Glomerular visceral epithelial cell (primary cell): ENCODE data around the gene ELP1.
"Not testable (repeated sequence)": the region's sequence is repeated elsewhere in the genome, so short reads cannot be mapped to it uniquely, and the experiment has no call there.

Experiments
- DNase-seq: peaks from one replicate; pipeline ENCODE4 v3.0.0-alpha.2; 2016; ENCODE audit errors: extremely low spot score

Gene ELP1, protein sequence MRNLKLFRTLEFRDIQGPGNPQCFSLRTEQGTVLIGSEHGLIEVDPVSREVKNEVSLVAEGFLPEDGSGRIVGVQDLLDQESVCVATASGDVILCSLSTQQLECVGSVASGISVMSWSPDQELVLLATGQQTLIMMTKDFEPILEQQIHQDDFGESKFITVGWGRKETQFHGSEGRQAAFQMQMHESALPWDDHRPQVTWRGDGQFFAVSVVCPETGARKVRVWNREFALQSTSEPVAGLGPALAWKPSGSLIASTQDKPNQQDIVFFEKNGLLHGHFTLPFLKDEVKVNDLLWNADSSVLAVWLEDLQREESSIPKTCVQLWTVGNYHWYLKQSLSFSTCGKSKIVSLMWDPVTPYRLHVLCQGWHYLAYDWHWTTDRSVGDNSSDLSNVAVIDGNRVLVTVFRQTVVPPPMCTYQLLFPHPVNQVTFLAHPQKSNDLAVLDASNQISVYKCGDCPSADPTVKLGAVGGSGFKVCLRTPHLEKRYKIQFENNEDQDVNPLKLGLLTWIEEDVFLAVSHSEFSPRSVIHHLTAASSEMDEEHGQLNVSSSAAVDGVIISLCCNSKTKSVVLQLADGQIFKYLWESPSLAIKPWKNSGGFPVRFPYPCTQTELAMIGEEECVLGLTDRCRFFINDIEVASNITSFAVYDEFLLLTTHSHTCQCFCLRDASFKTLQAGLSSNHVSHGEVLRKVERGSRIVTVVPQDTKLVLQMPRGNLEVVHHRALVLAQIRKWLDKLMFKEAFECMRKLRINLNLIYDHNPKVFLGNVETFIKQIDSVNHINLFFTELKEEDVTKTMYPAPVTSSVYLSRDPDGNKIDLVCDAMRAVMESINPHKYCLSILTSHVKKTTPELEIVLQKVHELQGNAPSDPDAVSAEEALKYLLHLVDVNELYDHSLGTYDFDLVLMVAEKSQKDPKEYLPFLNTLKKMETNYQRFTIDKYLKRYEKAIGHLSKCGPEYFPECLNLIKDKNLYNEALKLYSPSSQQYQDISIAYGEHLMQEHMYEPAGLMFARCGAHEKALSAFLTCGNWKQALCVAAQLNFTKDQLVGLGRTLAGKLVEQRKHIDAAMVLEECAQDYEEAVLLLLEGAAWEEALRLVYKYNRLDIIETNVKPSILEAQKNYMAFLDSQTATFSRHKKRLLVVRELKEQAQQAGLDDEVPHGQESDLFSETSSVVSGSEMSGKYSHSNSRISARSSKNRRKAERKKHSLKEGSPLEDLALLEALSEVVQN (N-terminal part only)

DNA sequence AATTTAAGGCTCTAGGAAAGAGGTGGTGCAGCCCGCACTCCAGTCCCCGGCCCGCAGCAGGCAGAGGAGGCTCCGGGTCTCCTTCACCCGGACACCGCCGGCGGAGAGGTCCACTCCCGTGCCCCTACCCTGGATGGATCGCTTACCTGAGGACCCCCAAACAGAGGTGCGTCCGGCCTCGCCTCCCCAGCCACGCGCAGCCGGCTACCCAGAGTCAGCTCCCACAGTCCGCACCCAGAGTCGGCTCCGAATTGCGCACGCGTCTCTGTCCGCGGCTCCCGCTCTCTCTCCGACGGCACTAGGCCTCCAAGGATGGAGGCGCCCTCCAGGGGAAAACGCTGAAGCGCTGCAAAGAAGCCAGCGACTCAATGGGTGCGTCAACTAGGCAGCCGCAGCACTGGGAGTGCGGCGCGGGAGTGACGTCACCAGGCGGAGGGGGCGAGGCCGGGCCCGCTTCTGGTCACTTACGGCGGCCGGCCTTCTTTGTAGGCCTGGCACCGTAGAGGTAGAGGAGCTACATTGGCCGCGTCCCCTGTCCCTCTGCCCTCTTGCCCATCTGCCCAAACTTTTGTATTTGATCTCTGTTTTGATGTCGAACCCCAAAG is at the start of gene ELP1:
Gene ELP1, minus strand, starts transcription at position 407 of the 605 bp plus-strand sequence. CDS start 2,978 bp downstream, outside the sequence.
- DNase-seq = peak; percentile 93

DNA sequence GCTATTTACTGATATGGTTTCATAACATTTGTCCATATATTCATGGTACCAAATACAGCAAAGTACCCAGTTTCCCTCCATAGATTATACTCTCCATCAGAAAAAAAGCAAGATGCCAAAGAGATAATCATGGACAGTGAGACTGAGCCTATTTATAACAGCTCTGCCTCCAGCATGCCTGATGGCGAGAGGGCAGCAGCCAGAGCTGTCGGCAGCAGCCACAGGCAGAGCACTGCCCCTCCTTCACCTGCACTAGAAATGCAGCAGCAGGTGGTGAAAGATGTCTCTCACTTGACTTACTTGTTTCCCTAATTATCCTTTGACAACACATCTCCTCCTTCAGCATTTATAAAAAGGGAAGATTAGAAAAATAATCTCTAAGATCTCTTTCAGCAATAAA is 47.0 kb upstream of the ELP1 start:
- DNase-seq = no peak

DNA sequence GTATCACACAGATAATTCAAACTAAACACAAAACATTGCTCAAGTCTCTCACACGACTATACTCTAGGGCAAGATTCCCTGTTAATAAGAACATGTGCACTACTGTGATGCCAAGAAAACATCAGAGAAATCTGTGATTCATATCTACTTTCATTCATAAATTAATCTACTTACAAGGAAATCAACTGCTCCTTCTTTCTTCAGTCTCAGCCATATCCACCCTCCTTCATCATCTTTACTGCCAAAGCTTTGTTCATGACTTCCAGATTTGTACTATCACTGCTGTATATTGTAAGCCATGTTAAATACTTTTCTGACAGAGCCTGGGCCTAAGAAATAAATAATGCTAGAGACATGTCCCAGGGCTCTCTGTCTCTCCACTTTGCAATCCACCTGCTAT is 44.3 kb upstream of the ELP1 start:
- DNase-seq = no peak

DNA sequence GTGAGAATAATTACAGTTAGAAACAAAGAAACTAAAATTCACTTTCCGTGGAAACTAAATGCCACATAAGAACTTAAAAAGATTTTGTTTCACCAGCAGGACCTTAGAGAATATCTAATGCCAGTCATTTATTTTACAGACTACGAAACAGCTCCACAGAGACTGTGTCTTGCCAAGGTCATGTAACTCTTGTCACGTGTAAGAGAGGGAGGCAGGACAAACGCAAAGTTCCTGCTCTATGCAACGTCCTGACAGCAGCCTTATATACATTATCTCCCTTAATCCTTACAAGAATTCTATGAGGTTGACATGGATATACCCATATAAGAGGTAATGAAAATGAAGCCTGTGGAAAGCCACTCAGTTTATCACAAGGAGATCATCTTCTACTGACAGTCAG is 40.0 kb upstream of the ELP1 start:
- no peak for DNase-seq

DNA sequence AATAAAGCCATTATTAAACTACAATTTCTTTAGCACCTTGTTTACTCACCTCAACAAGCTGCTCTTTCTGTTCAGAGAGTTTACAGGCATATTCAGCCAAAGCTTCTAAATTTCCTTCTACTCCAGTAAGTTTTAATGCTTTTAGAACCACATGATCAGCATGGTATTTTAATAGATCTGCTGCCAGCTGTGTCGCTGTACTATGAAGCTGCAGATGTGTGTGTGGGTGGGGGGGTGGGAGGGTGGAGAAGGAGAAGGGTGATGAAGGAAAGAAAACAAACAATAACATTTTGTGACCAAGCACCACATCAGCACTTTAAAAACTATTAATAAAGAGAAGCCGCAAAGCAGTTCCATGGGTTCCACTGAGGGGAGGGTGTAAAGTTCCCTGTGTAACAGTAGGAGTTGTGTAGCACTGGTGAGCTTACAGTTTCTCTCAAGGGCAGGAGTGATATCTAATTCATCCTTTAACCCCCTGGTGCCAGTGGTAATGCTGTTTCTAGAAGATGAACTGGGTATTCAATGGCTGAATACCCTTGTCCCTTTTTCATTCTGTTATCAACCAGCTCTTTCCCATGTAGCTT is 38.8 kb upstream of the ELP1 start:
- no peak for DNase-seq

DNA sequence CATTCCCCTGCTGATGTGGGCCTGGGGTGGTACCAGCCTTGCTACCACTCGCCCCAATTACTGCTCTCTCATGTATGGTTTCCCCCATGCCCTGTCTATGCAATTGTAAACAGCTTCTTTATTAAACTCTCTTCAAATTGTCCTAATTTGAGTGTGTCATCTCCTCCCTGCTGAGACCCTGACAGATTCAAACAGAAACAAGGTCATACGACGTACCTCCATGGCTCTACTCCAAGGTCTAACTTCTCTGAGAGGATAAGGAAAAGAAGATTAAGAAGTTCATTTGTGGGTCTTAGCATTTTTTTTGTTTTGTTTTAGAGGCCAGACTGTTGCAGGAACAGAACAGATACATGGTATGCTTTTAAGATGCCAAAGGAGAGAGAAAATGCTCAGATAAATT is 38.3 kb upstream of the ELP1 start:
- no peak for DNase-seq

DNA sequence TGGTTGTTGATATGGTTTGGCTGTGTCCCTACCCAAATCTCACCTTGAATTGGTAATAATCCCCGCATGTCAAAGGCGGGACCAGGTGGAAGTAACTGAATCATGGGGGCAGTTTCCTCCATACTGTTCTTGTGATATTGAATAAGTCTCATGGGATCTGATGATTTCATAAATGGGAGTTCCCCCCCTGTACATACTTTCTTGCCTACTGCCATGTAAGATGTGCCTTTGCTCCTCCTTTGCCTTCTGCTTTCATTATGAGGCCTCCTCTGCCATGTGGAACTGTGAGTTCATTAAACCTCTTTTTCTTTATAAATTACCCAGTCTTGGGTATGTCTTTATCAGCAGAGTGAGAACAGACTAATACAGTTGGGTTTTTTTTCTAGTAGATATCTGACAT is 37.5 kb upstream of the ELP1 start:
- not testable (repeated sequence) for DNase-seq

DNA sequence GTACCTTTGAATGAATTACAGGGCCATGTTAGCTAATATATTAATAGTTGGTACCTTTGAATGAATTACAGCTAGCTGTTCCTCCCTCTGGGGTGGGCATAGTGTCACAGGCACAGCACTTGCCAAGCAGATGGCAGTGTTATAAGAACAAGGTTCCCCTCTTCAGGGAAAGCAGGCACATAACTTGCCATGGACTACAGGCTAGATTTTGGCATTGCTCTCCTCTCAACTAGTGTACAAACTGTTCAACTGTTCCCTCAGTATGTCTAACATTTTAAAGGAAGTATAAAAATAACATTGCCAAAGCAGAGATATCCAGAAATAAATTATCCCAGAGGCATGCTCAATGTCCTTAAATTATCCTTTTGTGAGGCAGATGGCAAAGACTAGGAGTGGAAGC is 34.0 kb upstream of the ELP1 start:
- DNase-seq = no peak

DNA sequence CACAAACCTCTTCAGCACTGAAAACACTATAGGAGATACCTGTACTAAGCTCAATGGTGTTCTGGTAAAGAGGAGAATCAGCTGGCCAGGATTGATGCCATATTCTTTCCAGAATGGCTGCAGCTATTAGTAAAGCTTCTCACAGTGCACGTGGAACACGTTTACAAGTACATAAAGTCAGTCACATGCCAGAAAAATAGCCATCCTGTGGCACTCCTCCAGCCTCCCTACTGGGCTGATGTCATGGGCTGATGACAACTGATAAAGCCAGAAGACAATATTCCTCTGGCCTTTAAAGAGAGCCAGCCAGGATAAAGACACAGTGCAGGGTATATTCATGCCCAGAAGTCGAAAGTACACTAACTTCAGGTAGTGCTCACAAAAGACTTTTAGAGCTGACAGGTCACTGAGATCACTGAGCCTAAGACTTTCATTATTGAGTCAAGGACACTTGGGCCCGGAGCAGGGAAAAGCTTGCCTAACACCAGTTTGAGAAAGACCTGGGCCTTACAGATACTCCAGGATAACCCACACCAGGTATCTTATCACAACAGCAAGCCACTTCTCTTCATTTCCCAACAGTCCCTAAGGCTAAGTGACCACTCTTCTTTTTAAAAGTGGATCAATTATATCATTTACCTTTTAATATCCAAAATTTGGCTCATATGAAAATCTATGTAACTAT is 29.7 kb upstream of the ELP1 start:
- no peak for DNase-seq

DNA sequence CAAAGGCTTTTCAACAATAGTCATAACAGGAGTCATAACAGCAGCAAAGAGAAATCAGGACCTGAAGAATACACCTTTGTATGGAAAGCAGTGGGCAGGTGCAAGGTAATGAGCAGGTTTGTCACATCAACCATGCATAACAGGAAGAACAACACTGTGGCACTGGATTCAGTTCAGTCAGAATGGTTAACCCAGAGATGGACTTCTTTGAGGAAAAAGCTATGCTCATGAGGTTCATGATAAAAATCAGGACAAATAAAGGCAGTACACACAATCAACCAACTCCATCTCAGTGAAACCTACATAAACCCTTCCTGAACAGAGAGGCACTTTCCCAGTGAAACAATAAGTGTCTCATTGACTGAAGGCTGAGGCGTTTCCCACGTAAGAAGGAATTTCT is 27.2 kb upstream of the ELP1 start:
- DNase-seq = no peak

DNA sequence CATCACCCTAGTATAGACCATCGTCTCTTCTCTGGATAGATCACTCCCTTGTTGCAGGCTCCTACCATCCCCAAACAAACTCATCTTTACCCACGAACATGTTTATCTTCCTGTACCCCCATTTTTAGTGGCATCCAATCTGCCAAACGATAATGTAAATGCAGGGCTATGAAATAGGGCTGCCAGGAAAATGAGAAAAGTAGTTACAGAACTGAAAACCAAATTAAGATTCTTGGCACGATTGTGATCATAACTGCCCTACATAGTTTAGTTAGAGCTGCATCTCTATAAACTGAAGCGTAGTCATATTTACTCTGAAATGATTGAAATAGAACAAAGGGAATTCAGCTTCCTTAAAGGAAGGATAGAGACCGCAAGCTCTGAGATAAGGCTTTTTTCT is 26.4 kb upstream of the ELP1 start:
- no peak for DNase-seq

DNA sequence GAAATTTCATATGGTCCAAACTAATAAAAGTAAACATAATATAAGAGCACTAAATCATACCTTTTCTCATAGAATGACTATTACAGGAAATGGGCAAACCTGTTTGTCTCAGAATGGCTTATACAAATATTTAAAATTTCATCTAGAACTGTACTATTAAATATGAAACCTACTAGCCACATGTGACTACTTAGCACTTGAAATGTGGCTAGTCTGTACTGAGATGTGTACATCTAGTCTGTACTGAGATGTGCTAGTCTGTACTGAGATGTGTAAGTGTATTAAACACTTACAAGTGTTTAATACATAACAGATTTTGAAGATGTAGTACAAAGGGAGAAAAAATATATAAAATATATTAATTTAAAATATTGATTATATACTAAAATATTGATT is 22.7 kb upstream of the ELP1 start:
- no peak for DNase-seq

DNA sequence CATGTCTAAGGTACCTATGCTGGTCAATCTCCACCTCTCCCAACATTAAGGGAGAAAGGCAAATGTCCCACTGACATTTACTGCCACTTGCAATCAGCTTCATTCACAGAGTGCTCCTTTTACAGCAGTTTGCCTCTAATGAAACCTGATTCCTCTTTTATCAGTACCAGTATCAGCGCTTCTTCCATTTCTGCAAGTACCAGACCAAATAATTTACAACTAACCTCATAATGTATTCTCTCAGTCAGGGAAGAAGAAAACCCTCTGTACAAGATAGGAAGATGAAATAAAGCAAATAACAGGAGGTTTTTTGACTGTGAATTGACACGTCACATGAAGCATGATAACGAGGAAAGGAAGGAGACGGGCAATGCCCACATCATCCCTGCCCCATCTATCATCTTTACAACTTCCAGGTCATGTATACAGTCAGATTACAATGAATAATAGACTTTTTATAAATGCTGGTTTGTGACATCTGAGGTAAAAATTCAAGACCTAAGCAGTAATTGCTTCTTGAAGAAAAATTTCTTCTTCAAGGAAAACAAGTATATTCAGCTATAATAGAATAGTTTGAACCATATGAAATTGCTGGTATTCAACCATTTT is 22.2 kb upstream of the ELP1 start:
- no peak for DNase-seq

DNA sequence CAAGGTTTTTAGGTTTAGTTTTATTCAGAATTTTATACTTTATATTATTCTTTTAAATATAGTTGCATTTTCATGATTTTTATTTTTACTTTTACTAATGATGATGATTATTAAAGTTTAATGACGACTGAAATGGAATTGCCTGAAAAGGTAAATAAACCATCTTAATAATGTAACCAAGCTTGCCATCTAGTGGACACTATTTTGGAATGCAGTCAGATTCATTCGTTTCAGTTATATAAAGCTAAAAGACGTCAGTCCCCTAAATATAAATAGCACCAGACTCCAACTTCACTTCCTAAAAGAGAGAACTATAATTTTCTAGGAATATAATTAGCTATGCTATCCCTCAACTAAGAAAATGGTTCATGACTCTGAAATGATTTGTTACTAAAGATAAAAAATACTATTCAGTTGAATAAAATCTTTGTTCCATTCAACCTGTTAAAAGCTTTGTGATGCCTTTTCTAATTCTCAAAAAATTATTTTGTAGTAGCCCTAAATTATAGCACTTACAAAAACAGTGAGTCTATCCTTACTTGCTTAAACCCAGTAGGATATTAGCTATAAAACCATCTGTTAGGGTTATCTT is 20.2 kb upstream of the ELP1 start:
- DNase-seq = peak; percentile 28

DNA sequence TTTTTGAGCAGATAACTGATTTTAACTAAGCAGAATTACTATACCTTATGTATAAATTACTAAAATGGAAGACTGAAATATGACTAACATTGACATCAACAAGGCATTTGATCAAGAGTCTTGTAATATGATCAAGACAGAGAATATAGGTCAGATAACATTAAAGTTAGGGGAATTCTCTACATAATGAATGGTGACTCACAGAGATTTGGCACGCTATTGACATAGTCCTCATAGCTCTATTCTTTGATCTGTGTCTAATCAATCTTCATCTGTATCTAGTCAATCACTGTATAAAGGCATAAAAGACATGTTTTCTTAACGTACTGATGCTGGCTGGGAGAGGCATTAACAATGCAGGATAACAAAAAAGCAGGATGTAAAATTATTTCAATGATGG is 17.7 kb upstream of the ELP1 start:
- DNase-seq = no peak

DNA sequence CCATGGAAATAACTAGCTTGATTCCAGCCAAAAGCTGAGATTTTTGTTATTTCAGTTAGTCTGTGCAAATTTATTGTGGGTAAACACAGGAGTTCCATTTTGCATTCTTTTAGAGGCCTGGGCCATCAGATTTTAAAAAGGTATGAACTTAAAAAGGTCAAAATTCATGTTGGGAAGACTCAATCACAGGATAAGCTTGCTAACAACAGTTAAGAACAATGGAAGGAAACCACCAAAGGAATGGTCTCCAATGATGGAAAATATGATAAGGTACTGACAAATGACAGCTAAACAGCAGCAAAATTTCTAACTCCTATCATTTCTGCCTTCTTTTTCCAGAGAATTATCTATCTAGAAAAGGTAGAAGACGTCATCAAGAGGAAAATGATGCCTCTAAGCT is 16.2 kb upstream of the ELP1 start:
- no peak for DNase-seq

DNA sequence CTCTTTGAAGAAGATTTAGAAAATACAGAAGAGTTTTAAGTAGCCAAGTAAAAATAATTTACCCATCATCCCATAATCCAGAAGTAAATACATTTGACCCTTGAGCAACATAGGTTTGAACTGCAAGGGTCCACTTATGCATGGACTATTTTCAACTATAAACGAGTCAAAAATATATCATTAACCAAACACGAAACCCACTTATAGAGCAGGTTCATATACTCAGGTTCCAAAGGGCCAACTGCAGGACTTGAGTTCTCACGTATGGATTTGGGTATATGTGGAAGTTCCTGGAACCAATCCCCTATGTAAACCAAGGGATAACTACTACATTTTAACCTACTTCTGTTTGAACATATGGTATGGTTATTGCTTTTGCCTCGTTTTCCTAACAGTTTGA is 6.1 kb upstream of the ELP1 start:
- no peak for DNase-seq

DNA sequence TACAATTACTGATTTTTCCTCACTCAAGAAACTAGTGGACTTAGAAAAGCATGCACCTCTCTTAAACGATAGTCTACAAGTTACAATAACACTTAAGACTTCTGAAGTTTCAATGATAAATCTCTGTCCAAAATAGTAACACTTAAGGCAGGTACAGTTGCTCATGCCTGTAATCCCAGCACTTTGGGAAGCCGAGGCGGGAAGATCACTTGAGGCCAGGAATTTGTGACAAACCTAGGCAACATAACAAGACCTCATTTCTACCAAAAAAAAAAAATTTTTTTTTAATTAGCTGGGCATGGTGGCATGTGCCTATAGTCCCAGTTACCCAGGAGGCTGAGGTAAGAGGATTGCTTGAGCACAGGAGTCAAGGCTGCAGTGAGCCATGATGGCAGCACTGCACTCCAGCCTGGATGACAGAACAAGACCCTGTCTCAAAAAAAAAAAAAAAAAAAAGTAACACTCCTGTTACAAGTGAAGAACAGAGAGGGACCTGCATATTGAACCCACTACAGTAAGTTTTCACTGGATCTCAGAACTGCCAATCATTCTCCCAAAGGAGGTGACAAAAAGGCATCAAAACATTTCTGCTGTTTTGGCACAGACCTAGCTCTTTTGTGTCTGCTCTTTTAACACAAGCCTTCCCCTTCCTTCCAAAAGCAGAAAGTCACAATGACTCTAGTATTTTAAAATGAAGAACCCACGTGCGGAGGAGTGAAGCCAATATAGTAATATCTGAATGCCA is 3.8 kb upstream of the ELP1 start:
- DNase-seq = no peak

DNA sequence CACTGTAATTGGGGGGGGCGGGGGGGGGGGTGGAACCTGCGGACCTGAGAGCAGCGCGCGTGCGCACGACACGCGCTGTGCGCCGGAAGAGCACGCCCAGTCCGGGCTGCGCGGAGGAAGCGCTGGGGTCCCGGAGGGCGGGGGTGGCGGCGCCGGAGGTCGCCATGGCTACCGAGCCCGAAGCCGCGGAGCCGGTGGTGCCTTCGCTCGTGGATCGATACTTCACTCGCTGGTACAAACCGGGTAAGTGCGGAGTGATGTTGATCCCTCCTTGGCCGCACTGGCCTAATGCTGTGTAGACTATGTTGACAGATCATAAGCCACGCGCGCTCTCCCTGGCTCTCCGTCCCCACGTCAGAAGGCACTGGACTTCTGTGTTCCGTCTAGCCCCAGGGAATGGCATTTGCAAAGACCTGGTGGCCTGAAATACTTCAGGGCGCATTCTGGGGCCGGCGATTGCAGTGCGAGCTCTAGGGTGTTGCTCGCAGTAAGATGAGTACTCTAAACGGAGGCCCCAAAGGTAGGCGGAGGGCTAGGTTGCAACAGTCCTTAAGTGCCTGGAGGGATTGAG is 484 bp upstream of the ELP1 start, which contains the start of gene ABITRAM:
Gene ABITRAM, plus strand, starts transcription at position 78 of the 571 bp plus-strand sequence. Its CDS starts 87 bp downstream, at position 165.
- DNase-seq = peak; percentile 86
